Erythroblast (primary cell): ENCODE data around the gene ABCF2.

Experiments
- GATA1 ChIP-seq: IDR thresholded peaks from 2 replicates; pipeline ENCODE4 v1.6.1; 2011; ENCODE audit warnings: low read depth, mild to moderate bottlenecking, control low read depth, low read length, moderate library complexity
- POLR2A ChIP-seq: IDR thresholded peaks from 2 replicates; pipeline ENCODE4 v1.6.1; 2011; ENCODE audit warnings: mild to moderate bottlenecking, low read length

- TF ChIP-seq POLR2A (no peak), GATA1 (no peak)
These were observed 20.0 kb upstream of the ABCF2 start for GRCh38 chr7:151246851-151247580.
